Measurements from ENCODE around the gene NEAT1. TPM values are rescaled to one million over a fixed set of nuclear protein-coding genes. Genes with fewer than 3 reads are reported as not detected.

NEAT1 gene
- total RNA-seq = 241 and 258 TPM in 2 replicates

GRCh38 chr11:65422633-65423515 lies at the start of gene NEAT1:
NEAT1 (plus strand) TSS chr11:65422798.

GRCh38 chr11:65382033-65382803 lies 40.4 kb upstream of the NEAT1 start, which contains the start of gene SLC25A45:
SLC25A45 (minus strand) TSS chr11:65382646; CDS start chr11:65381951, 695 bp downstream.

GRCh38 chr11:65386307-65387140 lies 36.1 kb upstream of the NEAT1 start, which contains the start of gene FRMD8:
FRMD8 (plus strand) TSS chr11:65386637; CDS start chr11:65387037, 400 bp downstream.

Other genes starting within 250 kb of the NEAT1 start
- gene CAPN1, start 240.9 kb upstream of the NEAT1 start, total RNA-seq = 52.6 and 180 TPM in 2 replicates
- 1.5 and 7.9 TPM in 2 replicates for gene POLA2, start 160.8 kb upstream of the NEAT1 start, total RNA-seq
- gene CDC42EP2, start 107.9 kb upstream of the NEAT1 start, total RNA-seq = 20.8 and 23.7 TPM in 2 replicates
- gene DPF2, start 88.9 kb upstream of the NEAT1 start, total RNA-seq = 38.3 and 53.9 TPM in 2 replicates
- gene TIGD3, start 68.0 kb upstream of the NEAT1 start, total RNA-seq = 0.05 and 0.30 TPM in 2 replicates
- 1.2 and 1.5 TPM in 2 replicates for gene SLC25A45, start 40.2 kb upstream of the NEAT1 start, total RNA-seq
- 38.9 and 46.0 TPM in 2 replicates for gene FRMD8, start 36.2 kb upstream of the NEAT1 start, total RNA-seq
- gene MALAT1, start 76.2 kb downstream of the NEAT1 start, total RNA-seq = 11,132 and 13,288 TPM in 2 replicates
- gene SCYL1, start 102.3 kb downstream of the NEAT1 start, total RNA-seq = 91.8 and 103 TPM in 2 replicates
- gene LTBP3, start 135.6 kb downstream of the NEAT1 start, total RNA-seq = 140 and 192 TPM in 2 replicates
- gene ZNRD2, start 147.7 kb downstream of the NEAT1 start, total RNA-seq = 37.7 and 43.6 TPM in 2 replicates
- 27.3 and 34.8 TPM in 2 replicates for gene FAM89B, start 149.7 kb downstream of the NEAT1 start, total RNA-seq
- 69.5 and 103 TPM in 2 replicates for gene EHBP1L1, start 153.3 kb downstream of the NEAT1 start, total RNA-seq
- gene KCNK7, start 173.0 kb downstream of the NEAT1 start, total RNA-seq = 0.09 and 0.30 TPM in 2 replicates
- 16.3 and 33.3 TPM in 2 replicates for gene MAP3K11, start 191.4 kb downstream of the NEAT1 start, total RNA-seq
- gene PCNX3, start 193.0 kb downstream of the NEAT1 start, total RNA-seq = 17.2 and 35.6 TPM in 2 replicates
- 17.2 and 37.5 TPM in 2 replicates for gene SIPA1, start 215.3 kb downstream of the NEAT1 start, total RNA-seq
- 18.1 and 22.8 TPM in 2 replicates for gene RELA, start 240.1 kb downstream of the NEAT1 start, total RNA-seq

Measured in smooth muscle cell of the umbilical artery (primary cell).